Peyer's patch (tissue), 4 donors: Measurements from ENCODE around the gene KIRREL1.

Source experiments
- POLR2A ChIP-seq, 2 donors: fragments of 450-650 bp; IDR thresholded peaks; one replicate each; pipeline ENCODE4 v1.5.1; 2017; ENCODE audit warnings: antibody characterized with exemption in 2 of 2, mild to moderate bottlenecking in 2 of 2, moderate library complexity in 2 of 2
- TF ChIP-seq, protein P1 (sequence below), 6 experiments: fragments of 450-650 bp in 4 of 6; fragments of 200-600 bp in 2 of 6; sonication (generic) in 1 of 6; IDR thresholded peaks; one replicate each; pipeline ENCODE4 v1.5.1; 2017 to 2019; ENCODE audit warnings: antibody characterized with exemption in 6 of 6, mild to moderate bottlenecking in 3 of 6, moderate library complexity in 1 of 6

DNA sequence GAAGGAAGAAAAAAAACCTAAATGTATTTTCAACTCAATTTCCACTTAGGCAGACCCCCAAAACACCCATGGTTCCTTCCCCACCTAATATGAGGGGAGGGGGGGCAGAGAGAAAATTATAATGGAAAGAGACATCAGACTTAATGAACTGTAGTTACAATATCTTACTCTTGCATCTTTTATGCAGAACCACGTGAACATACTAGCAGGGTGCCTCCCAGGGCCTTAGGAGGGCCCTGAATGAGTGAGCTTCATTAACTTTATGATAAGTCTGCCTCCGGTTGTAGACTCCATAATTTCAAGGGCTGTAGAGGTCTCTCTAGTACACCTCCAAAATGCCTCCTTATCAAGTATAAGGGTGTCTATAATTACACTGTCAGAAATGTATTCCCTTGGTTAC lies 11.3 kb upstream of the KIRREL1 start:
- TF ChIP-seq, protein P1, sequence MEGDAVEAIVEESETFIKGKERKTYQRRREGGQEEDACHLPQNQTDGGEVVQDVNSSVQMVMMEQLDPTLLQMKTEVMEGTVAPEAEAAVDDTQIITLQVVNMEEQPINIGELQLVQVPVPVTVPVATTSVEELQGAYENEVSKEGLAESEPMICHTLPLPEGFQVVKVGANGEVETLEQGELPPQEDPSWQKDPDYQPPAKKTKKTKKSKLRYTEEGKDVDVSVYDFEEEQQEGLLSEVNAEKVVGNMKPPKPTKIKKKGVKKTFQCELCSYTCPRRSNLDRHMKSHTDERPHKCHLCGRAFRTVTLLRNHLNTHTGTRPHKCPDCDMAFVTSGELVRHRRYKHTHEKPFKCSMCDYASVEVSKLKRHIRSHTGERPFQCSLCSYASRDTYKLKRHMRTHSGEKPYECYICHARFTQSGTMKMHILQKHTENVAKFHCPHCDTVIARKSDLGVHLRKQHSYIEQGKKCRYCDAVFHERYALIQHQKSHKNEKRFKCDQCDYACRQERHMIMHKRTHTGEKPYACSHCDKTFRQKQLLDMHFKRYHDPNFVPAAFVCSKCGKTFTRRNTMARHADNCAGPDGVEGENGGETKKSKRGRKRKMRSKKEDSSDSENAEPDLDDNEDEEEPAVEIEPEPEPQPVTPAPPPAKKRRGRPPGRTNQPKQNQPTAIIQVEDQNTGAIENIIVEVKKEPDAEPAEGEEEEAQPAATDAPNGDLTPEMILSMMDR (IDR thresholded peaks at IDR 0.05) = no peak
- no peak for TF ChIP-seq POLR2A (IDR thresholded peaks at IDR 0.05)
